OCI-LY7 (cell line): ENCODE measurements around the gene AZU1.

ENCODE experiments used
- CTCF ChIP-seq: fragments of 200-600 bp; sonication (generic); conservative IDR thresholded peaks from 2 replicates; pipeline ENCODE4 v1.5.1; 2014; ENCODE audit warnings: mild to moderate bottlenecking, antibody characterized with exemption, low read length, moderate library complexity, mixed read lengths
- EZH2phosphoT487 ChIP-seq: fragments of 200-600 bp; sonication (generic); IDR thresholded peaks from 2 replicates; pipeline ENCODE4 v1.6.1; 2018; ENCODE audit warnings: low read depth, borderline replicate concordance, mild to moderate bottlenecking, mixed run types, antibody characterized with exemption, low read length, moderate library complexity, mixed read lengths

GRCh38 chr19:829129-829758, 1.6 kb downstream of the AZU1 start:
- TF ChIP-seq CTCF (no peak), EZH2phosphoT487 (no peak)
